ENCODE measurements around the gene PTPRT.

- TF ChIP-seq CTCF (IDR thresholded peaks at IDR 0.05), result no peak
- TF ChIP-seq POLR2A (IDR thresholded peaks at IDR 0.05), result no peak
Measured at GRCh38 chr20:43140726-43141125, 49.0 kb downstream of the PTPRT start.
